Measurements from ENCODE around the gene FUS.
"Not testable (repeated sequence)": the region's sequence is repeated elsewhere in the genome, so short reads cannot be mapped to it uniquely, and the experiment has no call there.

The FUS gene

DNA sequence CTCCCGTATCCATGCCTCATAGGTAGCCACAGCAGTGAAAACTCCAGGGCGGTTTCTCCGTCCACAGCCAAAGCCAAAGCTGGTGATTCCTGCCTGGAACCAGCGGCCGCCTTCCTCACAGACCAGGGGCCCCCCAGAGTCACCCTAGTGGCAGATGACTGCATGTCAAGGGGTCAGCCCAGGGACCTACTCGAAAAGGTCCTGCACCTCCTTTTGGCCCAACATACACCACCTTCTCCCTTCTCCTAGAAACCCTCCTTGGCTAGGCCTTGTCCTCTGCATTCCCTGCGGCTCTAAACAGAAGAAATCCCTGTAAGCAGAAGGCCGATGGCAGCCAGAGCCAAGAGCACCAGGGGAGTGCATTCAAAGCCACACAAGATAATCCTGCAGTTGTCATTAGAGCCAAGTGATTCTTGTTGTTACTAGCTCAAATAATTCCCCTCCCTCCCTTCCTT lies 36.2 kb upstream of the FUS start:
- DNase-seq (ENCODE audit: low read depth in 2 of 2), result no peak

DNA sequence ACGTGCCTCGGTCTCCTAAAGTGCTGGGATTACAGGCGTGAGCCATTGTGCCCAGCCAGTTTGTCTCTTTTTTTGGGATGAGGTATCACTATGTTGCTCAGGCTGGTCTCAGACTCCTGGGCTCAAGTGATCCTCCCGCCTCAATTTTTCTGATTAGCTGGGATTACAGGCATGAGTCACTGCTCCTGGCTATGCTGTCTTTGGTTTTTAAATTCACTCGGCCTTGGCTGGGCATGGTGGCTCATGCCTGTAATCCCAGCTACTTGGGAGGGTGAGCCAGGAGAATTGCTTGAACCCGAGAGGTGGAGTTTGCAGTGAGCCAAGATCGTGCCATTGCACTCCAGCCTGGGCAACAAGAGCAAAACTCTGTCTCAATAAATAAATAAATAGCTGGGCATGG lies 35.5 kb upstream of the FUS start:
- DNase-seq (ENCODE audit: low read depth in 2 of 2), result not testable (repeated sequence)

DNA sequence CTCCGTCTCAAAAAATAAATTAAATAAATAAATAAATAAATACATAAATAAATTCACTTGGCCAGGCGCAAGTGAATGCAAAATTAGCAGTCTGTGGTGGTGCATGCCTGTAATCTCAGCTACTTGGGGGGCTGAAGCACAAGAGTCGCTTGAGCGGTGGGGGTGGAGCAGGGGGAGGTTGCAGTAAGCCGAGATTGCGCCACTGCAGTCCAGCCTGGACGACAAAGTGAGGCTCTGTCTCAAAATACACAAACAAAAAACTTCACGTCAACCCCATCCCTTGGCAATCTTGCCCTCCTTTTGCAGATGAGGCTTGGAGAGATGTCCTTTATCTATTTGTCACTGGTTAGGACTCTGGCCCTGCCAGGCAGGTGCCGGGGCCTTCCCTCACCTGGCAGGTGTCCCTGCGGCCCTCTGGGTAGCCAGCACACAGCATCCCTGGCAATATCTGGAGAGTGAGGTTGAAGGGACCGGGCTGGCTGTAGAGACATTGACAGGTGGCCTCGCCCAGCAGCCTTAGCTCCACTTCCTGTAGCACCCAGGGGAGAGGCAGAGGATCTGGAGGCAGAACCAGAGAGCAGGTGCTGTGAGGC lies 34.4 kb upstream of the FUS start:
- DNase-seq (ENCODE audit: low read depth in 2 of 2), result no peak

DNA sequence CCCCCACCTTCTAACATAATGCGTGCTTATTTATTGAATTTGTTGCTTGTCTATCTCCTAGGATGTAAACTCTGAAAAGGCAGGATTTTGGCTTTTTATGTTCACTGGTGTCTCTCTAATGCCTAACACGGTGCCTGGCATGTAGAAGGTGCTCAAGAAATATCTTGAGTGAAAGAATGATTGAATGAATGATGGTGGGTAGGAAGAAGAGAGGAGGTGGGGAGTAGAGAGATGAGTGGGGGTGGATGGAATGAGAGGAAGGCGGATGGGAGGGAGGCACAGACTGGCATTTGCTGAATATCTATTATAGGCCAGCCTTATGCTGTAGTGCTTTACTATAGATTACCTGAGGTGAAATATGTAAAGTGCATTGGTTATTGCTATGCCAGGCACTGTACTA lies 32.4 kb upstream of the FUS start:
- no peak for DNase-seq (ENCODE audit: low read depth in 2 of 2)

DNA sequence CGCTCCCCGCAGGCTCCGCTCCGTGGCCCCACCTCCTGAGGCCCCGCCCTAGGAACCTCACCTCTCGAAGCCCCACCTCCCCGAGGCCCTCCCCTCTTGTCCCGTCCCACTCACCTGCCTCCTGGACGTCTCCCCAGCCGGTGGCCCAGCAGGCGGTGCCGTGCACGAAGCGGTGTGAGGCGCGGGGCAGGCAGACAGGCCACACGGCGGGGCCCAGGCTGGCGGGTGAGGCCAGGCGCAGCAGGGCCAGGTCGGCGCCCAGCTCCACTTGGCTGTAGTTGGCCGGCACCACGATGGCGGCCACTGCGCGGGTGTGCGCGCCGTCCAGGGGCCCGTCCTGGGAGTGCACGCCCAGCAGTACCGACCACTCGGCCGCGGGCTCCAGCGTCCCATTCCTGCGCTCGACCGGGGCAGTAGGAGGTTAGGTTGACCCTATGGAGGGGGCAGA lies 31.6 kb upstream of the FUS start:
- no peak for DNase-seq (ENCODE audit: low read depth in 2 of 2)

DNA sequence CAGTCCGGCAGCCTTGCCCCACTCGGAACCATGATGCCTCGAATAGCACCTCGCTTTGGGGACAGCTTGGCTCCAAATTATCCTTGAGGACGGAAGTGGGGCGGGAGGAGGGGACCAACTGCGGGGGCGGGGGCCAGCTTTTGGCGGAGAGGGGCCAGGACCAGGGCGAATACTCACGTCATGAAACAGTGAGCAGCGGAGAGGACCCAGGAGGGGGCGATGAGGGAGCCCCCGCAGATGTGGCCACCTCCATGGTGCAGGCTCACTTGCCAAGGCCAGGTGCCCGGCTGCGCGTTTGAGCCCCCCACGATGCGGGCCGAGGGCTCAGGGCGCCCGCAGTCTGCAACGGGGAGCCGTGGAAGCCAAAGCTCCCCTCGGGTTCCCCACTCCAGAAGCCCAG lies 31.0 kb upstream of the FUS start:
- DNase-seq (ENCODE audit: low read depth in 2 of 2), result no peak

DNA sequence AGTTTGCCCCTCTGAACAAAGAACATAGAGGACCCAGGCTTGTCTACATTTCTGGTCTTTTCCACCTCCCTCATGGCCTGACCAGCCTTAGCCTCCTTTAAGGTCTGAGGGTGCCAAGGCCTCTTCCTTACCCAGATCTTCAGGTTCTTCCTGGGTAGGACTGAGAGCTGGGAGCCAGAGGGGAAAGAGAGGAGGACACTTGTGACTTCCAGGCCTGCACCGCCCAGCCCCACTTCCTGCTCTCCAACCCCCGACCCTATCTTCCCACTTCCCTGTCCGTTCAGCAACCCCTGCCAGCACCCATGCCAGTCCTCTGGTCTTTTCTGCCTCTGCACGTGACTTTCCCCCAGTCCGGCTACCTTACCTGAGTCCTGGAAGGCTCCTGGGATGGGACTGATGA lies 30.6 kb upstream of the FUS start:
- no peak for DNase-seq (ENCODE audit: low read depth in 2 of 2)

DNA sequence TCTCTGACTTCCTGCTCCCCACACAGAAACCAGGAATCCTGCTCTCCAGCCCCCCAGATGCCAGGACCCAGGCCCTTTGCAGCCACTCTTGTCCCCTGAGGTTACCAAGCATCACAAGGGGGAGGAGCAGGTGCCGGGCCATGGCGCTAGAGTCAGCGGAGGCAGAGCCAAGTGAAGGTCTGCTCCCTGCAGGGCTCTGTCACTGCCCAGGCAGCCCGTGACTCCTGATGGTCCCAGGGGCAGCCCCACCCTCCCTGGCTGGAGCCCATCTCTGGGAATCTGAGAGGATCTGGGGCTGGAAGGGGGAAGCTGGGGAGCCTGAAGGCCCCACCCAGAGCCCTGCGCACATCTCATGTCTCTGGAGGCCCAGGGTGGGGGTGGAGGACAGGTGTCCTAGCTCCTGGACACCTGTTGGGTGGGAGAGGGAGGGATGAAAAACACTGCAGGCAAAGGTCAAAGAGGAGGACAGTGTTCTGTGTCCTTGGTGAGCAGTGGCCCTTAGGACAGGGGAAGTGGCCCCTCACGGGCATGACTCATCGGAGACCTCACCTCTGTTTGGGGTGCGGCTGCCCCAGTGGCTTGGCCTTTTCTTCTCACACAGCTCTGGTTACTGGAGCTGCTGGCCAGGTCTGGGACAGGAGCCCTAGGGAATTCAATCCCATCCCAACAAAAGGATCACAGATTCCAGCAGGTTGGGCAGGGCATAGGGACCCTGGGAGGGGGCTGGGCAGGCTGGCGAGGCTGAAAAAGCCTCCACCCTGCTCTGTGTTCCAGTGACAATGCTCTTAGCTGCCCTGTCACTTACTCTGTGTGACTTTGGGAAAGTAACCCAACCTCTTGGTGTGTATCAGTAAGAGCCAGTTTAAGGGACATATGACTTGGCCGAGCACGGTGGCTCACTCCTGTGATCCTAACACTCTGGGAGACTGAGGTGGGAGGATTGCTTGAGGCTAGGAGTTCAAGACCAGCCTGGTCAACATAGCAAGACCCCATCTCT lies 29.7 kb upstream of the FUS start, which contains the start of gene PRSS36:
TSS of gene PRSS36 (minus strand) at position 173 of the 997 bp plus-strand sequence. CDS start at position 142, 31 bp downstream.
- DNase-seq (ENCODE audit: low read depth in 2 of 2), result no peak

DNA sequence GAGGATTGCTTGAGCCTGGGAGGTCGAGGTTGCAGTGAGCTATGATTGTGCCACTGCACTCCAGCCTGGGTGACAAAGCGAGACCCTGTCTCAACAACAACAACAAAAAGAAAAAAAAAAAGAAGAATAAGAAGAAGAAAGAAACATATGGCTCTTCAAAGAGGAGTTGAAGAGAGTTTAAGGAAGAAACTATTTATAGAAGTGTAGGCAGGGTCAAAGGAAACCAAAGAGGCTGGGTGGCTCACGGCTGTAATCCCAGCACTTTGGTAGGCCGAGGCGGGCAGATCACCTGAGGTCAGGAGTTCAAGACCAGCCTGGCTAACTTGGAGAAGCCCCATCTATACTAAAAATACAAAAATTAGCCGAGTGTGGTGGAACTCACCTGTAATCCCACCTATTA lies 29.0 kb upstream of the FUS start:
- not testable (repeated sequence) for DNase-seq (ENCODE audit: low read depth in 2 of 2)

DNA sequence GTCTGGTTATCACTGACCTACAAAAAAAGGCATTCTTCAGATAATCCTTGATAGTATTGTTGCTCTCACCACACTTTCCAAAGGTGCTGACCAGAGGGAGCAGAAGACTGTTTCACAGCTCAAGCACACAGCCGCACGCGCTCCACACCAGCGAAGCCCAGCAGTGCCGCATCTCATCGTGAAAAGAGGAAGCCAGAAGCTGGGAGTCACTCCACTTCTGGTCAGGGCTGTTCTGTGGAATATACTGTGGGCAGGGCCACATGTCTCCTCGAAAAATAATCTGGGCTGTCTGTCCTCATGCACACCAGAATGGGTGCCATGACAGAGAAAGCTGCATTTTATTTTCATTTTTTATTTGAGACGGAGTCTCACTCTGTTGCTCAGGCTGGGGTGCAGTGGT lies 22.8 kb upstream of the FUS start:
- no peak for DNase-seq (ENCODE audit: low read depth in 2 of 2)

DNA sequence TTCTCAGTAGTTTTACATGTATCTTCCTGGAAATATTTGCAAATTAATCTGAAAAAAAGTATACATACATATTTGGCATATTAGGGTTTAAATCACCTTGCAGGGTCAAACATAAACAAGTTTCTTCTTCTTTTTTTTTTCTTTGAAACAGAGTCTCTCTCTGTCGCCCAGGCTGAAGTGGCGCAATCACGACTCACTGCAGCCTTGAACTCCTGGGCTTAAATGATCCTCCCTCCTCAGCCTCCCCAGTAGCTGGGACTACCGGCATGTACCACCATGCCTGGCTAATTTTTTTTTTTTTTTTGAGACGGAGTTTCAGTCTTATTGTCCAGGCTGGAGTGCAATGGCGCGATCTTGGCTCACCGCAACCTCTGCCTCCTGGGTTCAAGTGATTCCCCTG lies 12.6 kb upstream of the FUS start:
- no peak for DNase-seq (ENCODE audit: low read depth in 2 of 2)

DNA sequence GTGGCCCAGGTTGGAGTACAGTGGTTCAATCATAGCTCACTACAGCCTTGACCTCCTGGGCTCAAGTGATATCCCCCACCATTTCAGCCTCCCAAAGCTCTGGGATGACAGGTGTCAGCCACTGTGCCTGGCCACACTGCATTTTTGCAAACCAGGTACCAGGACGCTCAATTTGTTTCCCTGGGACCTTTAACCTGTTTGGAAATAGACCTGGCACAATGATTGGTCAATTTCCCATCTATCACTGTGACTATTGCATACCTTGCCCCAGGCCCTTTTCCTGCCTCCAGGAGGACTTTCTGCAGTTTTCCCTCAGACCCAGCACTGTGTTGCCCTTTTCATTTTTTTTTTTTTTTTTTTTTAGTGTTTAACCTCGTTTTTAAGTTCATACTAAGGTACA lies 11.1 kb upstream of the FUS start:
- DNase-seq (ENCODE audit: low read depth in 2 of 2), result no peak

DNA sequence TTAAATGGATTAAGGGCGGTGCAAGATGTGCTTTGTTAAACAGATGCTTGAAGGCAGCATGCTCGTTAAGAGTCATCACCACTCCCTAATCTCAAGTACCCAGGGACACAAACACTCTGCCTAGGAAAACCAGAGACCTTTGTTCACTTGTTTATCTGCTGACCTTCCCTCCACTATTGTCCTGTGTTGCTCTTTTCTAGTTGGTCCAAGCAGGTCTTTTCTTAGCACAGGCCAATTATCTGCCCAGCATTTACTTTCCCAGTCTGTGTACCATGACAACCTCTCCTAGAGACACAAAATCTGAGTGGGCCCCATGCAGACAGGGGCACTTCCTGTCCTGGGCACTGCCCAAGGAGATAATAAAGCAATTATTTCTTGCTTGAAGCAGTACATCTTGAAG lies 9.9 kb upstream of the FUS start:
- DNase-seq (ENCODE audit: low read depth in 2 of 2), result not testable (repeated sequence)

DNA sequence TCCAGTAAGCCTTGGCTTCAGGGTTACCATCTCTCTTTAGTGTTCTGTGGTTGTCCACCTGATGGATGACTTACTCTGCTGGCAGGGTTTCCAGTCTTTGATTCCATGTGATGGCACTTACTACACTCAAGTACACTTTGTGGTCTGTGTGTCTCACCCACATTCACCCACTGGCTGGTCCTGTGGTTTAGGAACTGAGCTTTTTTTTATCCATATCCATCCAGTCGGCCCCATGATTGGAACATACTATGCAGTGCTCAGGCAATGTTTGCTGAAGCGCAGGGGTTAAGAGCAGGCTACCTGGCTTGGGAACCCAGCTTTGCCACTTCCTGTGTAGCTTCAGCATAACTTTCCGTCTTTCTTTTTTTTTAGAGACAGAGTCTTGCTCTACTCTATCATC lies 2.8 kb upstream of the FUS start:
- peak in 1 of 2 experiments; percentile 39 for DNase-seq (ENCODE audit: low read depth in 2 of 2)

DNA sequence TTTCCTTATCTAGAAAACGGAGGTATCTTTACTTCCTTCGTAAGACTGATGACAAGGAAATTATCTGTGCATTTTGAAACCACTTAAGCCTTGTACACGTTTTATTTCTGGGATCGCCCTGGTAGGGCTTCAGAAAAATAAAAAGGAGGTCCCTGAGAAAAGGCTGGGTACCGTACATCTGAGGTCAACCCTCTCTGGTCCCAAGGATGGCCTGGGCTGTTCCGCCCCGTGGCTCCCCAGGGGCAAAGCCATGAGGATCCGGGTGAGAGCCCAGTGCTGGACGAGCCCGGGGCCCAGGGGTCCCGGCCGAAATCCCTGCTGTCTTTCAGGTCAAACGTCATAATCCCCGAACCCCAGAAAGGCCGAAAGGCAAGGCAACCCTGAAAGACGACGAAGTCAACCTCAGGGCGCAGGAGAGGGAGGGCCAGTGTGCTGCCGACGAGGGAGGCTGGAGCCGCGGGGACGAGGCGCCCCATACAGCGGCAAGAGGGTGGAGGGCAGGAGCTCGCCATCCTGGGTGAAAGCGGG lies 656 bp upstream of the FUS start:
- no peak for DNase-seq (ENCODE audit: low read depth in 2 of 2)

DNA sequence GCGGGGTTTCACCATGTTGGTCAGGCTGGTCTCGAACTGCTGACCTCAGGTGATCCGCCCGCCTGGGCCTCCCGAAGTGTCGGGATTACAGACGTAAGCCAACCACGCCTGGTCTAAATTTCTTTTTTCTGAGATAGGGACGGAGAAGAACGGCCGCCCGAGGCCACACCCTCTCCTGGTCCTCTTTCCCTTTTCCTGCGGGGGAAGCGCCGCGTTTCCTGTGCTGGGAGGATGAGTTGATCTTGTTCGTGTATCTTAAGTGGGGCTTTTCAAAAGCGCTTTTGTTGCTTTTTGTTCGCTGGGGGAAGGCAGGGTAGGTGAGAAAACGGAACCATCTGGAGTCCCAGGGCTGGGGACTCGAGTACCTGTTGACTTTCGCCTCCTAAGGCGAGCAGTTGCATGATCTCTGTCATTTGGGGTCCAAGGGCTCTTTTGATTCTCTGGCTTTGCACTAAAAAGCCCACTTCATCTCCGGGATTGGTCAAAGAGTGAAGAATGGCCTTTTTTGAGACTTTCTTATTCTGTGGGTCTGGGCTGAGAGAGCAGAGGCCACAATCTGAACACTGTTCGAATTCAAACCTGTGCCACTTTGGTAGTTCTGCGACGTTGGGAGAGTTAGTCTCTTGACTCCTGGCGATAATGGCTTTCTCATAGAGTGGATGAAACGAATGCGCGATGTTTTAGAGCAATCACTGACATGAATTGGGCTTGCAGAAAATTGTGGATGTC lies 1.3 kb downstream of the FUS start:
- DNase-seq (ENCODE audit: low read depth in 2 of 2), result peak in 1 of 2 experiments; percentile 46

DNA sequence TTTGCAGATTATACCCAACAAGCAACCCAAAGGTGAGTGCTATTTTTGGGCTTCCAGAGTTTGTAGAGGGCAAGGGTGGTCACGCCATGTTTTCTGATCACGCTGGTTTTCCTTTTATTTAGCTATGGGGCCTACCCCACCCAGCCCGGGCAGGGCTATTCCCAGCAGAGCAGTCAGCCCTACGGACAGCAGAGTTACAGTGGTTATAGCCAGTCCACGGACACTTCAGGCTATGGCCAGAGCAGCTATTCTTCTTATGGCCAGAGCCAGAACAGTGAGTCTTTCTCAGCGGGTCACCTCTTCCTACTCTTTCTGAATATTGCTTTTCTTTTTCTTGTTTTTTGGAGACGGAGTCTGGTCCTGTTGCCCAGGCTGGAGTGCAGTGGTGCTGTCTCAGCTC lies 2.5 kb downstream of the FUS start:
- DNase-seq (ENCODE audit: low read depth in 2 of 2), result no peak

DNA sequence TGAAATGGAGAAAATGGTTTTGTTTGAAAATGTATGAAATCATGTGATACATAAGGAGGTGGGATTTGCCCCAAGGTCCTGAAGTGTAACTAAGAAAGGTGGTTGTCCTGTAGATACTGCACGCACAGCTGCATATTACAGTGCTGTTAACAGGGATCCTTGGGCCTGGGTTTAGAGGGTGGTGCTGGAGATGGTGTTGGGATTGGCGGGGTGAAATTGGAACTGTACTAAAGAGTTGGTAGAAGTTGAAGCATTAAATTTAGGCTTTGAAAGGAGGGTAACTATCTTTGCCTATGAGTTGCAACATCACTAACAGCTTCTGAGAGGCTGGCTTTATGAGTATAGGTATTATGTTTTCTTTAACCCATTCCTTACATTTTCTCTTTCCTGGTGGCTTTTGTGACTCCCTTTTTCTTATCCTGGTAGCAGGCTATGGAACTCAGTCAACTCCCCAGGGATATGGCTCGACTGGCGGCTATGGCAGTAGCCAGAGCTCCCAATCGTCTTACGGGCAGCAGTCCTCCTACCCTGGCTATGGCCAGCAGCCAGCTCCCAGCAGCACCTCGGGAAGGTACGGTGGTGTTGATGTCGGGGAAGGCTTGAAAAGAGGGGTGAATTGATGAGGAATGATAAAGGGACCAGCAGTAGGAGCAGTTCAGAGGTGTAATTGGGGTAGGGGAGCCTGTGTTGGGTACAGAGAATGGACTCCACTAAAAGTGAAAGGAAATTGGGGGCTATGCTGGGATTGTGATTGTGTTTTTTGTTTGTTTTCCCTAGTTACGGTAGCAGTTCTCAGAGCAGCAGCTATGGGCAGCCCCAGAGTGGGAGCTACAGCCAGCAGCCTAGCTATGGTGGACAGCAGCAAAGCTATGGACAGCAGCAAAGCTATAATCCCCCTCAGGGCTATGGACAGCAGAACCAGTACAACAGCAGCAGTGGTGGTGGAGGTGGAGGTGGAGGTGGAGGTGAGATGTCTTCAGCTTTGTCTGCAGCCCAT lies 3.8 kb downstream of the FUS start:
- no peak for DNase-seq (ENCODE audit: low read depth in 2 of 2)

DNA sequence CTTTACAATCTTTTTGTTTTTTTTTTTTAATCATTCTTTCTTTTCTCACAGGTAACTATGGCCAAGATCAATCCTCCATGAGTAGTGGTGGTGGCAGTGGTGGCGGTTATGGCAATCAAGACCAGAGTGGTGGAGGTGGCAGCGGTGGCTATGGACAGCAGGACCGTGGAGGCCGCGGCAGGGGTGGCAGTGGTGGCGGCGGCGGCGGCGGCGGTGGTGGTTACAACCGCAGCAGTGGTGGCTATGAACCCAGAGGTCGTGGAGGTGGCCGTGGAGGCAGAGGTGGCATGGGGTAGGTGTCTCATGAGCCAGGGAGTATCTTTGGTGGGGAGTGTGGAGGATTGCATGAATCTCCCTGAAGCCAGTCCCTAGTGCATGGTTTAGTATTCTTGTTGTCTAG lies 4.9 kb downstream of the FUS start:
- no peak for DNase-seq (ENCODE audit: low read depth in 2 of 2)

DNA sequence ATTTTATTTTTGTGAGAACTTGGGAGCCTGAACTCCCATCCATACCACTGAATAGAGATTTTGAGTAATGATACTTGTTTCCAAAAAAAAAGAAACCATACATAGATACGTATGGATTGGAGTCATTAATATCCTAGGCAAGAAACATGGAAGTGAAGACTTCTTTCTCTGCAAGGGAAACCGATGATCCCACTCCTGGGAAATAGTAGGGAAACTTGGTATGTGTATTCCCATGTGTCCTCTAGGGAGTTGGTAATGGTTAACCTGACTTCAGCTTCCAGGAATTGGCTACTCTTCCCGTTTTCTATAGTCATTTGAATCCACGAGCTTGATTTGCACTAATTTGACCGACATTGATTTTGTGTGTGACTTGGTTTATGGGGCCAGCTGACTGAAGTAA lies 5.4 kb downstream of the FUS start:
- DNase-seq (ENCODE audit: low read depth in 2 of 2), result no peak

DNA sequence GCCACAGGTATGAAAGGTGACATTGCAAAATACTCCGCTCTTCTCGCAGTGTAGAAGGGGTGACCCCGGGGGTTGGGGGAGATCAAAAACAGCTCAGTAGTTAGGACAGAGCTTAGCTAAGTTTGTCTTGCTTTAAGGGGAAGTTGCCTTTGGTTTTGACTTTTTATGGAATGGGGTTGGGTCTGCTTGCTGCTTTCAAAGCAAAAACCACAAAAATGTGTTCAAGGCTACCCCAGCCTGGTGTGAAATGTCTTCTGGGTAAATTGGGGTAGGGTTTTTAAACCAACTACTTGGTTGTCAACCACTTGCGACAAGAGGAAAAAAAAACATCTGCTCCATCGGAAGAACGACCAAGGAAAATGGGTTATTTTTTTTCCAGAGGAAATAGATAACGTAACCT lies 6.2 kb downstream of the FUS start:
- DNase-seq (ENCODE audit: low read depth in 2 of 2), result no peak
